Ovary (tissue), 9 donors: ENCODE results near the gene WDR18. TPM values are rescaled to one million over a fixed set of nuclear protein-coding genes. Genes with fewer than 3 reads are reported as not detected.

ENCODE experiments used
- DNase-seq, 5 donors: peaks; one replicate each; pipeline ENCODE4 v3.0.0-alpha.2; 2019 to 2020
- H3K27ac ChIP-seq, 2 donors: fragments of 200-600 bp; one replicate each; pipeline versions ENCODE4 v1.5.1 to v1.8.0; 2019 to 2022
- H3K27me3 ChIP-seq: fragments of 200-600 bp; one replicate; pipeline ENCODE4 v1.8.0; 2022
- H3K36me3 ChIP-seq: fragments of 200-600 bp; sonication (generic); one replicate; pipeline ENCODE4 v1.5.1; 2019
- H3K4me1 ChIP-seq: one replicate; pipeline ENCODE4 v1.8.1; 2013; ENCODE audit warnings: mild to moderate bottlenecking, moderate library complexity; ENCODE audit not compliant: insufficient read depth
- H3K4me3 ChIP-seq: fragments of 200-600 bp; sonication (generic); one replicate; pipeline ENCODE4 v1.5.1; 2017
- H3K9me3 ChIP-seq, 2 donors: fragments of 200-600 bp in 1 of 2; sonication (generic) in 1 of 2; one replicate each; pipeline versions ENCODE4 v1.5.1 to v1.8.1; 2013 to 2019; ENCODE audit warnings: mild to moderate bottlenecking in 1 of 2, moderate library complexity in 1 of 2
- EP300 ChIP-seq: sonication (generic); formaldehyde crosslinking; IDR thresholded peaks from one replicate; pipeline ENCODE4 v1.6.1; 2017; ENCODE audit warnings: antibody characterized with exemption
- POLR2A ChIP-seq: fragments of 450-650 bp; IDR thresholded peaks from one replicate; pipeline ENCODE4 v1.6.1; 2017; ENCODE audit warnings: antibody characterized with exemption, mild to moderate bottlenecking, moderate library complexity
- WGBS, 3 donors: extraction: QIAGEN DNeasy Blood & Tissue Kit in 1 of 3; methylation state at CpG; one replicate each; pipeline versions ENCODE4 v1.1.5 to v1.1.7; 2013 to 2017; 5-methylcytosine and 5-hydroxymethylcytosine counted together
- intact Hi-C, 4 donors: fragments of 100-400 bp; cut with DNase I; formaldehyde crosslinking; loops; one replicate each; pipeline versions ENCODE4 v1.11.0 to v1.15.1; 2022 to 2023
- polyA plus RNA-seq, 2 donors: library from polyadenylated mRNA; stranded (reverse); fragments of 200-250 nt in 1 of 2; fragments of 350-450 nt in 1 of 2; fragmentation: Illumina TruSeq in 1 of 2; extraction: RNeasy Lipid Tissue Mini Kit (QIAGEN cat#74804) in 1 of 2; gene quantifications; one replicate each; pipeline ENCODE4 v1.2.3, GENCODE V29; 2013 to 2014
- total RNA-seq, 7 donors: library from RNA; depleted of rRNA in 2 of 7; stranded (reverse); fragments of >200 nt in 2 of 7; fragmentation: NEBNext Ultra II Directional in 3 of 7; extraction: Animal tissue kit (Norgen Biotek cat#: 25700) in 3 of 7; gene quantifications; one replicate each; pipeline versions ENCODE4 v1.1.0 to v1.2.4, GENCODE V29; 2016 to 2023
- TF ChIP-seq, protein P1 (sequence below), 3 donors: fragments of 450-650 bp in 2 of 3; fragments of 200-600 bp in 1 of 3; IDR thresholded peaks; one replicate each; pipeline versions ENCODE4 v1.5.1 to v1.8.0; 2016 to 2022; ENCODE audit warnings: antibody characterized with exemption in 3 of 3, mild to moderate bottlenecking in 1 of 3
- donor health status: DM: no; HTN: no; CAD: no; lungs with moderate emphysema.
- donor health status: DM: no; HTN: no; CAD: no.
- donor health status: Bipolar disorder and iron deficiency.
- donor health status: DM: yes; HTN: yes; CAD: no.
- donor health status: DM: no; HTN: no; CAD: no.
- donor health status: DM: yes; HTN: yes; CAD: no.

The WDR18 gene
- total and polyA plus RNA-seq, 9 donors = 3.5 to 45.6 (median 24.5) TPM

DNA sequence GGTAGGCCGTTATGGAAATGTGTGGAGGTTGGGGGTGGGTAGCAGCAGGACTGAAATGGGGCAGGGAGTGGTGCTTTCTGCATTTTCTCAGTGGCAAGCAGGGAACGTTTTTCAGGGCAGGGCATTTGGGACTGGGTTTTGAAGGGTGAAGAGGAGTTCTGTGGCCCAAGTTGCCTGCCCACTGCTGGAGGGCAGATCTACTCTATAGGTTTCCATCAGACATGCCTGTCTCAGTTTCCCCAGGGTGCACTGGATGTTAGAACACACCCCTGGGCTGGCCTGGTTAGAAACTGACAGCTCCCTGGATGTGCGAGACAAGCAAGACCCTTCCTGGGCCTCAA lies 15.2 kb downstream of the WDR18 start:
- intact Hi-C loops = loop anchor here in 1 of 4 donors (10.0 kb wide), 1 partner anchor 225 kb away; no protein-coding TSS in a partner anchor
- no peaks in the 10 kb centered on the region for H3K36me3 ChIP-seq

DNA sequence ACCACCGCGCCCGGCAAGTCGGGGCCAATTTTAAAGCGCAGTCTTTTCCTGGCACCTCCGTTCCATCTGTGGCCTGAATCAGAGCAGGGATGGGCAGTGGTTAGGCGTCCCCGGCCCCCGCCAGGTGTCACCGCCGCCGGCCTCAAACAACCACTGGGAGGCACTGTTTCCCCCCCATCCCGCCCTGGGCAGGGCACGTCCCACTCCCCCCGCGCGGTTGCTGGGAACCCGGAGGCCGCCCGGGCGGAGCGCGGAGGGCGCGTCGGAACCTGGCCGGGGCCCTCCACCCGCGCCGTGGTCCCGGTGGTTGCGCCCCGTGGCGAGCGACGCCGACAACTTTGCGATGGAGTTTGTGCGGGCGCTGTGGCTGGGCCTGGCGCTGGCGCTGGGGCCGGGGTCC lies 15.9 kb downstream of the WDR18 start, which contains the start of gene GRIN3B:
Gene GRIN3B, plus strand, starts transcription at position 325 of the 400 bp plus-strand sequence. Its CDS starts 19 bp downstream, at position 344.
- intact Hi-C loops = no loop called here
- TF ChIP-seq, protein P1, sequence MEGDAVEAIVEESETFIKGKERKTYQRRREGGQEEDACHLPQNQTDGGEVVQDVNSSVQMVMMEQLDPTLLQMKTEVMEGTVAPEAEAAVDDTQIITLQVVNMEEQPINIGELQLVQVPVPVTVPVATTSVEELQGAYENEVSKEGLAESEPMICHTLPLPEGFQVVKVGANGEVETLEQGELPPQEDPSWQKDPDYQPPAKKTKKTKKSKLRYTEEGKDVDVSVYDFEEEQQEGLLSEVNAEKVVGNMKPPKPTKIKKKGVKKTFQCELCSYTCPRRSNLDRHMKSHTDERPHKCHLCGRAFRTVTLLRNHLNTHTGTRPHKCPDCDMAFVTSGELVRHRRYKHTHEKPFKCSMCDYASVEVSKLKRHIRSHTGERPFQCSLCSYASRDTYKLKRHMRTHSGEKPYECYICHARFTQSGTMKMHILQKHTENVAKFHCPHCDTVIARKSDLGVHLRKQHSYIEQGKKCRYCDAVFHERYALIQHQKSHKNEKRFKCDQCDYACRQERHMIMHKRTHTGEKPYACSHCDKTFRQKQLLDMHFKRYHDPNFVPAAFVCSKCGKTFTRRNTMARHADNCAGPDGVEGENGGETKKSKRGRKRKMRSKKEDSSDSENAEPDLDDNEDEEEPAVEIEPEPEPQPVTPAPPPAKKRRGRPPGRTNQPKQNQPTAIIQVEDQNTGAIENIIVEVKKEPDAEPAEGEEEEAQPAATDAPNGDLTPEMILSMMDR (IDR thresholded peaks at IDR 0.05) = peak in 2 of 3 donors; percentile 16 to 35
- TF ChIP-seq EP300 (no peak), POLR2A (no peak)
- peak in 1 of 5 donors; percentile 49 for DNase-seq
- no peaks in the 10 kb centered on the region for H3K36me3 ChIP-seq
- no peak within 1 kb of the TSS for H3K27ac ChIP-seq
- H3K27me3 ChIP-seq = peaks cover 13% of the 10 kb centered on the region
- no peaks in the 10 kb centered on the region for H3K9me3 ChIP-seq
- peaks cover 2% of the 10 kb centered on the region for H3K4me1 ChIP-seq
- WGBS, 3 donors = 1 to 5% (median 5%) methylated on average over 8 to 43 of the region's 43 CpGs
- H3K4me3 ChIP-seq = no peak within 1 kb of the TSS

More for the DNA sequence above, 15.2 kb downstream of the WDR18 start:
- Histone ChIP-seq H3K27me3 (peaks cover 13% of the 10 kb centered on the region), H3K9me3 (no peaks in the 10 kb centered on the region), H3K4me3 (no peak overlapping the region), H3K27ac (no peak overlapping the region), H3K4me1 (peaks cover 2% of the 10 kb centered on the region)
- 50 to 55% (median 53%) methylated on average over 3 of the region's 3 CpGs for WGBS, 3 donors
- DNase-seq = no peak
- TF ChIP-seq, protein P1 (IDR thresholded peaks at IDR 0.05) = no peak
- TF ChIP-seq POLR2A (no peak), EP300 (no peak)

DNA sequence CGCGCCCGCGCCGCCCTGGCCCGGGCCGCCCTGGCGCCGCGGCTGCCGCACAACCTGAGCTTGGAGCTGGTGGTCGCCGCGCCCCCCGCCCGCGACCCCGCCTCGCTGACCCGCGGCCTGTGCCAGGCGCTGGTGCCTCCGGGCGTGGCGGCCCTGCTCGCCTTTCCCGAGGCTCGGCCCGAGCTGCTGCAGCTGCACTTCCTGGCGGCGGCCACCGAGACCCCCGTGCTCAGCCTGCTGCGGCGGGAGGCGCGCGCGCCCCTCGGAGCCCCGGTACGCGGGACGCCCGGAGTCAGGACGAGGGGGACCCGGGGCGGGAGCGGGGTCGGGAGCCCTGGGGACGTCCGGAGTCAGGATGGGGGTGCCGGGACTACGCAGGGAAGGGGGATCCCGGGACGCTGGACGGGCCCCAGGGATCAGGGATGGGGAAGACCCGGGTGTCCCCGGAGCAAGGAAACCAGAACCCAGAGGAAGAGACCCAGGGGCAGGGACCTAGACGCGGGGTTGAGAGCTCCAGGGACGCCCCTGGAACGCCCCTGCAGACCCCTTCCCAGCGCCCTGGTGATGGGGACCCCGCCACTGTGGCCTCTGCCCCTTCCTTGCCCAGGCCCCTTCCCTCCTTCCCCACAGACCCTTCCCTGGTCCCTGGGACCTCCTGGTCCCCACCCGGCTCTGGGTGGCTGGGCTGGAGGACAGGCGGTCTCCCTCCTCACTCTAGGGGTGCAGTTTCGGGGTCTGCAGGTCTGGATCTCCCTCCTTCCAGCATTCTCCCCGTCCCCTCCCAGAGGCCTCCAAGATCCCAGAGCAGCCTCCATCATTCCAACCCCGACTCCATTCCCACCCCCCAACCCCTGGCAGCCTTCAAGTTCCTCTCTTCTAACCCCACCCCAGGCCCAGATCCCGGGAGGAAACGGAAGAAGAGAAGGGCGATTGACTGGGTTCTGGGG lies 16.7 kb downstream of the WDR18 start:
- Histone ChIP-seq H3K4me3 (no peak overlapping the region), H3K9me3 (no peaks in the 10 kb centered on the region), H3K36me3 (no peaks in the 10 kb centered on the region), H3K4me1 (peaks cover 2% of the 10 kb centered on the region), H3K27ac (no peak overlapping the region), H3K27me3 (peaks cover 13% of the 10 kb centered on the region)
- no peak for DNase-seq
- WGBS, 3 donors = 3 to 5% (median 4%) methylated on average over 47 to 73 of the region's 73 CpGs
- intact Hi-C loops = no loop called here
- TF ChIP-seq EP300 (no peak), POLR2A (no peak)
- TF ChIP-seq, protein P1 (IDR thresholded peaks at IDR 0.05) = no peak

DNA sequence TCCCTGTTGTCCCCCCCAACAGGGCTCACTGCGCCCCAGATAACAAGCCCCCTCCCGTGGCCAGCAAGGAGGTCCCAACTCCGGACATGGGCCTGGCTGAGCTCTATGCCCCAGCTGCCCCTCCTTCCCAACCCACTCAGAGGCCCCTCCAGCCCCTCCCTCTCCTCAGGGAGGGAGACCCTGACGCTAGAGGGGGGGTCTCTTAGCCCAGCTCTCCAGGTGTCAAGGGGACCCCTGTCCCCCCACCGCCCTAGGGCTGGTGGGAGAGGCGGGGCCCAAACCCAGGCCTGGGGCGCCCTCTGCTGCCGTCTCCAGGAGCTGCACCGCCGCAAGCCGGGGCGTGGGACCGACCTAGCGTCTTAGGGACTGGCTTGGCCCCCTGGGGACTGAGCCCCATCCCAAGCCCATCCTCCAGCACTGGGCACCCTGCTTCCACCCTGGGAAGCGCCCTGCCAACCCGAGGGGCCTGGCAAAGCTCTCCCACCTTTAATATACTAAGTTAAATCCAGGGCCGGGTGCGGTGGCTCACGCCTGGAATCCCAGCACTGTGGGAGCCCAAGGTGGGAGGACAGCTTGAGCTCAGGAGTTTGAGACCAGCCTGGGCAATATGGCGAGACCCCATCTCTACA lies 17.5 kb downstream of the WDR18 start:
- intact Hi-C loops = no loop called here
- 6 to 14% (median 7%) methylated on average over 12 to 20 of the region's 20 CpGs for WGBS, 3 donors
- no peak overlapping the region for H3K27ac ChIP-seq
- H3K27me3 ChIP-seq = peaks cover 13% of the 10 kb centered on the region
- no peaks in the 10 kb centered on the region for H3K4me1 ChIP-seq
- peak in 2 of 5 donors; percentile 48 to 71 for DNase-seq
- TF ChIP-seq EP300 (no peak), POLR2A (no peak)
- TF ChIP-seq, protein P1 (IDR thresholded peaks at IDR 0.05) = peak; percentile 64 to 81 (median 77)
- H3K4me3 ChIP-seq = no peak overlapping the region
- H3K36me3 ChIP-seq = no peaks in the 10 kb centered on the region
- no peaks in the 10 kb centered on the region for H3K9me3 ChIP-seq
